ENCODE measurements around the gene EYA2. TPM values are rescaled to one million over a fixed set of nuclear protein-coding genes. Genes with fewer than 3 reads are reported as not detected.

Gene EYA2
- total and polyA plus RNA-seq, 2 of the 4 experiments (the other 2 are of a cell fraction), result 2.3 to 5.4 TPM

DNA sequence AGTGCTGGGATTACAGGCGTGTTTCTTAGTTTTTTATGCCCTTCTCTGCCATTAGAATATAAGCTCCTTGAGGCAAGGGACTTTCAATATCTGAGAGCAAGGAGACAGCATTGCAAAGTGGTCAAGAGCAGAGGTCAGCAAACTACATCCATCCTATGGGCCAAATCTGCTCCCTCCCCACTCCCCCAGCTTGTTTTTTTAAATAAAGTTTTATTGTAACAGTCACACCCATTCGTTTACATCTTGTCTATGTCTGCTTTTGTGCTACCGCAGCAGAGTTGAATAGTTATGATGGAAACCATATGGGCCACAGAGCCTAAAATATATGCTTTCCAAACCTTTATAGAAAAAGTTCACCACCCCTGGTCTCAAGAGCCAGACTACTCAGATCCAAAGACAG is 227.9 kb downstream of the EYA2 start:
- POLR2A ChIA-PET (ENCODE audit: unreplicated experiment), result no interaction called here
- CTCF ChIA-PET, result interaction anchor here (0.7 kb wide), 1 partner anchor 434 kb away, joined by 3 read pairs; the partner anchor contains the start of gene TP53RK
- no TSS peak for BruUV-seq (replicated peaks)
- no peak for ATAC-seq (ENCODE audit: low read depth)
- dilution Hi-C loops (cut with HindIII; ENCODE audit: low sequenced_read_pairs, unreplicated experiment) (no loop called here), intact Hi-C loops (cut with micrococcal nuclease) (loop anchor here (10.0 kb wide), 1 partner anchor 168 kb away; no protein-coding TSS in a partner anchor), in situ Hi-C loops (cut with MboI; ENCODE audit: low sequenced_read_pairs) (no loop called here)
- Histone ChIP-seq H3K14ac (replicated peaks; ENCODE audit: low read depth, low read length) (no peak overlapping the region), H2BK120ac (ENCODE audit: low read depth, low read length) (peak overlapping the region; percentile 62; the same call in 1 of the 2 replicates), H3K4ac (ENCODE audit: low read depth, low read length) (peak overlapping the region; percentile 58), H4K20me1 (ENCODE audit: insufficient read depth, low read length) (no peaks in the 10 kb centered on the region), H2BK15ac (ENCODE audit: low read depth, low read length) (peak overlapping the region; percentile 93; the same call in 2 of the 3 replicates), H4K91ac (ENCODE audit: insufficient read depth, low read depth, low read length) (no peak overlapping the region), H3K36me3 (ENCODE audit: control insufficient read depth, insufficient read depth, low read length) (no peaks in the 10 kb centered on the region), H3K9me1 (ENCODE audit: insufficient read depth, low read length) (peaks cover 22% of the 10 kb centered on the region), H3K27me3 (ENCODE audit: control insufficient read depth, insufficient read depth, low read length) (no peaks in the 10 kb centered on the region), H4K5ac (ENCODE audit: low read depth, low read length) (no peak overlapping the region), H3K9me3 (ENCODE audit: control insufficient read depth, insufficient read depth, low read length) (no peaks in the 10 kb centered on the region), H2AFZ (replicated peaks; ENCODE audit: low read length, poor library complexity) (no peak overlapping the region), H2BK5ac (ENCODE audit: low read depth, low read length, poor library complexity, severe bottlenecking) (no peak overlapping the region), H3K79me1 (ENCODE audit: low read depth in 1 of 2, low read length in 2 of 2) (peaks cover 0 to 9% of the 10 kb centered on the region in 2 experiments; a peak in 2 of 4 replicates), H3K23ac (ENCODE audit: low read depth, low read length) (peak overlapping the region; percentile 23; the same call in 1 of the 2 replicates), H3K4me3 (ENCODE audit: insufficient read depth, low read depth, low read length) (no peak overlapping the region), H2BK20ac (ENCODE audit: low read depth, low read length) (peak overlapping the region; percentile 27; the same call in 1 of the 2 replicates), H3K18ac (ENCODE audit: low read depth, low read length) (no peak overlapping the region), H3K4me1 (ENCODE audit: control insufficient read depth, insufficient read depth, low read length) (peaks cover 25% of the 10 kb centered on the region), H4K8ac (ENCODE audit: low read depth in 2 of 2, low read length in 2 of 2) (no peak overlapping the region), H3K4me2 (ENCODE audit: low read depth, low read length) (no peak overlapping the region), H3K9ac (ENCODE audit: low read depth, low read length) (no peak overlapping the region), H3K27ac (ENCODE audit: insufficient read depth, low read length) (no peak overlapping the region), H2AK5ac (ENCODE audit: low read depth, low read length) (peak overlapping the region; percentile 74; the same call in 1 of the 2 replicates), H3K56ac (ENCODE audit: extremely low read depth, insufficient read depth, low read length) (no peak overlapping the region), H2AK9ac (replicated peaks; ENCODE audit: low read depth, low read length, poor library complexity) (no peak overlapping the region)
- no CpG with 5 or more reads among the region's 3 CpGs for WGBS, 2 experiments (ENCODE audit: extremely low coverage in 2 of 2, insufficient read length in 1 of 2)
- DNase-seq, result no peak
- TF ChIP-seq CEBPB (IDR thresholded peaks at IDR 0.05; ENCODE audit: low read depth, low read length) (no peak), BHLHE40 (IDR thresholded peaks at IDR 0.05; ENCODE audit: low read depth, low read length) (no peak), MAFK (IDR thresholded peaks at IDR 0.05; ENCODE audit: low read depth, low read length) (no peak), POLR2A (IDR thresholded peaks at IDR 0.05; ENCODE audit: low read depth, low read length) (no peak), RCOR1 (IDR thresholded peaks at IDR 0.05; ENCODE audit: insufficient replicate concordance, low read length) (no peak), CHD1 (IDR thresholded peaks at IDR 0.05; ENCODE audit: low read depth, low read length) (no peak)
- TF ChIP-seq, protein P1, sequence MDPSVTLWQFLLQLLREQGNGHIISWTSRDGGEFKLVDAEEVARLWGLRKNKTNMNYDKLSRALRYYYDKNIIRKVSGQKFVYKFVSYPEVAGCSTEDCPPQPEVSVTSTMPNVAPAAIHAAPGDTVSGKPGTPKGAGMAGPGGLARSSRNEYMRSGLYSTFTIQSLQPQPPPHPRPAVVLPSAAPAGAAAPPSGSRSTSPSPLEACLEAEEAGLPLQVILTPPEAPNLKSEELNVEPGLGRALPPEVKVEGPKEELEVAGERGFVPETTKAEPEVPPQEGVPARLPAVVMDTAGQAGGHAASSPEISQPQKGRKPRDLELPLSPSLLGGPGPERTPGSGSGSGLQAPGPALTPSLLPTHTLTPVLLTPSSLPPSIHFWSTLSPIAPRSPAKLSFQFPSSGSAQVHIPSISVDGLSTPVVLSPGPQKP (IDR thresholded peaks at IDR 0.05; ENCODE audit: borderline replicate concordance, low read depth, low read length), result no peak
- TF ChIP-seq, protein P2, sequence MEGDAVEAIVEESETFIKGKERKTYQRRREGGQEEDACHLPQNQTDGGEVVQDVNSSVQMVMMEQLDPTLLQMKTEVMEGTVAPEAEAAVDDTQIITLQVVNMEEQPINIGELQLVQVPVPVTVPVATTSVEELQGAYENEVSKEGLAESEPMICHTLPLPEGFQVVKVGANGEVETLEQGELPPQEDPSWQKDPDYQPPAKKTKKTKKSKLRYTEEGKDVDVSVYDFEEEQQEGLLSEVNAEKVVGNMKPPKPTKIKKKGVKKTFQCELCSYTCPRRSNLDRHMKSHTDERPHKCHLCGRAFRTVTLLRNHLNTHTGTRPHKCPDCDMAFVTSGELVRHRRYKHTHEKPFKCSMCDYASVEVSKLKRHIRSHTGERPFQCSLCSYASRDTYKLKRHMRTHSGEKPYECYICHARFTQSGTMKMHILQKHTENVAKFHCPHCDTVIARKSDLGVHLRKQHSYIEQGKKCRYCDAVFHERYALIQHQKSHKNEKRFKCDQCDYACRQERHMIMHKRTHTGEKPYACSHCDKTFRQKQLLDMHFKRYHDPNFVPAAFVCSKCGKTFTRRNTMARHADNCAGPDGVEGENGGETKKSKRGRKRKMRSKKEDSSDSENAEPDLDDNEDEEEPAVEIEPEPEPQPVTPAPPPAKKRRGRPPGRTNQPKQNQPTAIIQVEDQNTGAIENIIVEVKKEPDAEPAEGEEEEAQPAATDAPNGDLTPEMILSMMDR (conservative IDR thresholded peaks at IDR 0.05; ENCODE audit: low read depth, low read length), result no peak

All from IMR-90 (cell line).